Nephron (organoid): ENCODE results near the gene RGS7BP.
"Not testable (repeated sequence)": the region's sequence is repeated elsewhere in the genome, so short reads cannot be mapped to it uniquely, and the experiment has no call there.

Source experiments
- H3K27ac Mint-ChIP-seq, 3 experiments: 2 replicates each; pipeline ENCODE4 v1.8.0; 2020; ENCODE audit warnings: mixed read lengths in 3 of 3, mild to moderate bottlenecking in 2 of 3, moderate library complexity in 1 of 3
- H3K27me3 Mint-ChIP-seq: 2 replicates; pipeline ENCODE4 v1.8.0; 2021; ENCODE audit warnings: low read depth, mild to moderate bottlenecking, moderate library complexity, mixed read lengths
- H3K36me3 Mint-ChIP-seq: 2 replicates; pipeline ENCODE4 v1.8.0; 2020; ENCODE audit warnings: low read depth, mixed read lengths
- H3K4me1 Mint-ChIP-seq: 2 replicates; pipeline ENCODE4 v1.8.0; 2020; ENCODE audit warnings: mixed read lengths
- H3K4me3 Mint-ChIP-seq, 3 experiments: 2 replicates each; pipeline ENCODE4 v1.8.0; 2020; ENCODE audit warnings: mild to moderate bottlenecking in 3 of 3, mixed read lengths in 3 of 3, moderate library complexity in 2 of 3
- H3K9me3 Mint-ChIP-seq: 2 replicates; pipeline ENCODE4 v1.8.0; 2020; ENCODE audit warnings: mixed read lengths
- CTCF ChIP-seq, 3 experiments: fragments of 200-600 bp; sonication (generic); IDR thresholded peaks; one replicate each; pipeline ENCODE4 v1.5.0; 2021; ENCODE audit warnings: antibody characterized with exemption in 3 of 3; ENCODE audit not compliant: unreplicated experiment in 3 of 3

RGS7BP gene

GRCh38 chr5:64530076-64530475 lies 24.3 kb downstream of the RGS7BP start:
- peaks cover 5% of the 10 kb centered on the region for H3K4me1 Mint-ChIP-seq
- no peaks in the 10 kb centered on the region for H3K9me3 Mint-ChIP-seq
- H3K27ac Mint-ChIP-seq: no peak overlapping the region
- H3K27me3 Mint-ChIP-seq: no peaks in the 10 kb centered on the region
- no peaks in the 10 kb centered on the region for H3K36me3 Mint-ChIP-seq
- H3K4me3 Mint-ChIP-seq: no peak overlapping the region
- no peak for TF ChIP-seq CTCF (IDR thresholded peaks at IDR 0.05; ENCODE audit: unreplicated experiment in 3 of 3)

GRCh38 chr5:64532212-64532611 lies 26.4 kb downstream of the RGS7BP start:
- no peak for TF ChIP-seq CTCF (IDR thresholded peaks at IDR 0.05; ENCODE audit: unreplicated experiment in 3 of 3)
- Mint-ChIP-seq H3K4me1 (peaks cover 5% of the 10 kb centered on the region), H3K27me3 (no peaks in the 10 kb centered on the region), H3K36me3 (no peaks in the 10 kb centered on the region), H3K9me3 (no peaks in the 10 kb centered on the region), H3K27ac (no peak overlapping the region), H3K4me3 (no peak overlapping the region)

- Mint-ChIP-seq H3K27me3 (no peaks in the 10 kb centered on the region), H3K9me3 (no peaks in the 10 kb centered on the region), H3K4me3 (no peak overlapping the region), H3K36me3 (no peaks in the 10 kb centered on the region), H3K4me1 (peaks cover 5% of the 10 kb centered on the region), H3K27ac (no peak overlapping the region)
- no peak for TF ChIP-seq CTCF (IDR thresholded peaks at IDR 0.05; ENCODE audit: unreplicated experiment in 3 of 3)
These were observed 26.8 kb downstream of the RGS7BP start for GRCh38 chr5:64532657-64533056.

- TF ChIP-seq CTCF (IDR thresholded peaks at IDR 0.05; ENCODE audit: unreplicated experiment in 3 of 3): no peak
- H3K4me3 Mint-ChIP-seq: no peak overlapping the region
- H3K27ac Mint-ChIP-seq: no peak overlapping the region
- H3K9me3 Mint-ChIP-seq: no peaks in the 10 kb centered on the region
- H3K4me1 Mint-ChIP-seq: peaks cover 5% of the 10 kb centered on the region
- no peaks in the 10 kb centered on the region for H3K36me3 Mint-ChIP-seq
- H3K27me3 Mint-ChIP-seq: no peaks in the 10 kb centered on the region
These were observed 28.2 kb downstream of the RGS7BP start for GRCh38 chr5:64534033-64534432.

GRCh38 chr5:64557911-64558310 lies 52.1 kb downstream of the RGS7BP start:
- no peaks in the 10 kb centered on the region for H3K27me3 Mint-ChIP-seq
- no peaks in the 10 kb centered on the region for H3K36me3 Mint-ChIP-seq
- peaks cover 7% of the 10 kb centered on the region for H3K9me3 Mint-ChIP-seq
- no peaks in the 10 kb centered on the region for H3K4me1 Mint-ChIP-seq
- no peak for TF ChIP-seq CTCF (IDR thresholded peaks at IDR 0.05; ENCODE audit: unreplicated experiment in 3 of 3)
- no peak overlapping the region for H3K27ac Mint-ChIP-seq
- no peak overlapping the region for H3K4me3 Mint-ChIP-seq

- not testable (repeated sequence) for H3K9me3 Mint-ChIP-seq, H3K4me3 Mint-ChIP-seq, H3K27me3 Mint-ChIP-seq, H3K4me1 Mint-ChIP-seq, H3K36me3 Mint-ChIP-seq, H3K27ac Mint-ChIP-seq
These were observed 52.8 kb downstream of the RGS7BP start for GRCh38 chr5:64558641-64559040.
